ENCODE results near the gene ZCCHC18. TPM values are rescaled to one million over a fixed set of nuclear protein-coding genes. Genes with fewer than 3 reads are reported as not detected.

Gene ZCCHC18
- total and polyA plus RNA-seq, 9 of the 15 experiments (the other 6 are each of a cell fraction or from before 2014, with no cell fraction given) = not detected

DNA sequence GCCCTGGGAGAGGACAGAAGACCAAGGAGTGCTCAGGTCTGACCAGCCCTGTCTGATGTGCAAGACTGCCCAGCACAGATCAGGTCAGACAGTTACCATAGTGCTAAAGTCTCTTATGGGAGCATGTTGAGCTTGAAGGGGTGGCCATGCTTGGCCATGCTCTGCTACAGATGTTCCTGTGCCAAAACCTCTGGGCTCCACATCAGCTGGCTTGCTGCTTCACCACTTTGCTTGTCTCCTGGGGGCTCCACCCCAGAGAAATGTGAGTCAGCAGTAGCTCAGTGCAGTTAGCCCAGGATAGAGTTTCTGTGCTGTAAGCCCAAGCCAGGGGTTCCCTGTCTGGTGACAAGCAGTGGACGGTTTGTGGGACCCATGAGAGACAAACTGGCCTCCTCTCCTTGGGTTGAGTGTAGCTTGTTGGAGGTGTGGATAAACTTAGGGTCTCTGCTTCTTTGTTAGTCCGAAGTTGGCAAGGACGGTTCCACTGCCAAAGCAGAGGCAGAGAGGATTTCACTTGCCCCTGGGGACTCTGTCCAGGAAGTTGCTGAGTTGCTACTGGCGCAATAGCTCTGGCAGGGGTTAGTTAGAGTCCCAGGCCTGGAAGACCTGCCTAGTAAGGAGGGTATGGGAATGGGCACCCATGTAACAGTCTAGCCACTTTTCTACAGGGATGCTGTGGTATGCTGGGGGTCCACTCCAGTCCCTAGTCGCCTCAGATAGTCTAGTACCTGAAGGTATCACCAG is 27.6 kb upstream of the ZCCHC18 start:
- Histone ChIP-seq H3K4me1 (replicated peaks in 1 of 2; ENCODE audit: control insufficient read depth in 2 of 2, insufficient read depth in 2 of 2, low read length in 2 of 2) (no peaks in the 10 kb centered on the region), H3K36me3 (ENCODE audit: control insufficient read depth, insufficient read depth, low read length) (no peaks in the 10 kb centered on the region), H3K9me3 (replicated peaks; ENCODE audit: control insufficient read depth, insufficient read depth, low read depth, low read length) (no peaks in the 10 kb centered on the region), H3K4me3 (no peak overlapping the region), H3K79me2 (ENCODE audit: control insufficient read depth, insufficient read depth, low read length) (no peaks in the 10 kb centered on the region), H3K27me3 (ENCODE audit: control insufficient read depth in 2 of 2, insufficient read depth in 2 of 2, low read length in 2 of 2) (no peaks in the 10 kb centered on the region), H3K27ac (ENCODE audit: extremely low read depth, low read depth, low read length) (no peak overlapping the region), H3K4me2 (ENCODE audit: insufficient read depth, low read length) (no peak overlapping the region), H4K20me1 (replicated peaks; ENCODE audit: control insufficient read depth, insufficient read depth, low read length) (no peaks in the 10 kb centered on the region), H3K9ac (ENCODE audit: insufficient read depth in 1 of 2, low read depth in 2 of 2, low read length in 2 of 2) (no peak overlapping the region), H2AFZ (ENCODE audit: low read depth, low read length) (no peak overlapping the region), H3K9me1 (ENCODE audit: control insufficient read depth, insufficient read depth, low read length) (no peaks in the 10 kb centered on the region)
- in situ Hi-C loops (cut with MboI) (no loop called here), intact Hi-C loops (cut with micrococcal nuclease) (no loop called here)
- ChIA-PET CTCF (ENCODE audit: low intra/inter-chr PET ratio) (no interaction called here), POLR2A (no interaction called here)
- DNase-seq (ENCODE audit: extremely low read depth in 1 of 4, low spot score in 3 of 4) = no peak
- TF ChIP-seq, protein P1, sequence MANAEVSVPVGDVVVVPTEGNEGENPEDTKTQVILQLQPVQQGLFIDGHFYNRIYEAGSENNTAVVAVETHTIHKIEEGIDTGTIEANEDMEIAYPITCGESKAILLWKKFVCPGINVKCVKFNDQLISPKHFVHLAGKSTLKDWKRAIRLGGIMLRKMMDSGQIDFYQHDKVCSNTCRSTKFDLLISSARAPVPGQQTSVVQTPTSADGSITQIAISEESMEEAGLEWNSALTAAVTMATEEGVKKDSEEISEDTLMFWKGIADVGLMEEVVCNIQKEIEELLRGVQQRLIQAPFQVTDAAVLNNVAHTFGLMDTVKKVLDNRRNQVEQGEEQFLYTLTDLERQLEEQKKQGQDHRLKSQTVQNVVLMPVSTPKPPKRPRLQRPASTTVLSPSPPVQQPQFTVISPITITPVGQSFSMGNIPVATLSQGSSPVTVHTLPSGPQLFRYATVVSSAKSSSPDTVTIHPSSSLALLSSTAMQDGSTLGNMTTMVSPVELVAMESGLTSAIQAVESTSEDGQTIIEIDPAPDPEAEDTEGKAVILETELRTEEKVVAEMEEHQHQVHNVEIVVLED (CRISPR knock-in tag; IDR thresholded peaks at IDR 0.05) = no peak
- TF ChIP-seq PHF21A (IDR thresholded peaks at IDR 0.05; ENCODE audit: borderline replicate concordance, low read depth) = no peak
- TF ChIP-seq ZNF217 (CRISPR knock-in tag; IDR thresholded peaks at IDR 0.05) = no peak
- no peak for TF ChIP-seq SUPT5H (IDR thresholded peaks at IDR 0.05)
- no peak for TF ChIP-seq C11orf30 (IDR thresholded peaks at IDR 0.05; ENCODE audit: low read depth)
- no peak for TF ChIP-seq ZNF551 (CRISPR knock-in tag; IDR thresholded peaks at IDR 0.05)
- TF ChIP-seq TRIM28 (IDR thresholded peaks at IDR 0.05) = no peak
- TF ChIP-seq NCOA6 (IDR thresholded peaks at IDR 0.05) = no peak
- TF ChIP-seq, protein P2, sequence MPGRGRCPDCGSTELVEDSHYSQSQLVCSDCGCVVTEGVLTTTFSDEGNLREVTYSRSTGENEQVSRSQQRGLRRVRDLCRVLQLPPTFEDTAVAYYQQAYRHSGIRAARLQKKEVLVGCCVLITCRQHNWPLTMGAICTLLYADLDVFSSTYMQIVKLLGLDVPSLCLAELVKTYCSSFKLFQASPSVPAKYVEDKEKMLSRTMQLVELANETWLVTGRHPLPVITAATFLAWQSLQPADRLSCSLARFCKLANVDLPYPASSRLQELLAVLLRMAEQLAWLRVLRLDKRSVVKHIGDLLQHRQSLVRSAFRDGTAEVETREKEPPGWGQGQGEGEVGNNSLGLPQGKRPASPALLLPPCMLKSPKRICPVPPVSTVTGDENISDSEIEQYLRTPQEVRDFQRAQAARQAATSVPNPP (IDR thresholded peaks at IDR 0.05; ENCODE audit: borderline replicate concordance, insufficient read depth, insufficient read length) = no peak
- no peak for TF ChIP-seq SMARCB1 (IDR thresholded peaks at IDR 0.05; ENCODE audit: insufficient read length, low read depth)
- TF ChIP-seq ZNF239 (CRISPR knock-in tag; IDR thresholded peaks at IDR 0.05) = no peak
- TF ChIP-seq, protein P3, sequence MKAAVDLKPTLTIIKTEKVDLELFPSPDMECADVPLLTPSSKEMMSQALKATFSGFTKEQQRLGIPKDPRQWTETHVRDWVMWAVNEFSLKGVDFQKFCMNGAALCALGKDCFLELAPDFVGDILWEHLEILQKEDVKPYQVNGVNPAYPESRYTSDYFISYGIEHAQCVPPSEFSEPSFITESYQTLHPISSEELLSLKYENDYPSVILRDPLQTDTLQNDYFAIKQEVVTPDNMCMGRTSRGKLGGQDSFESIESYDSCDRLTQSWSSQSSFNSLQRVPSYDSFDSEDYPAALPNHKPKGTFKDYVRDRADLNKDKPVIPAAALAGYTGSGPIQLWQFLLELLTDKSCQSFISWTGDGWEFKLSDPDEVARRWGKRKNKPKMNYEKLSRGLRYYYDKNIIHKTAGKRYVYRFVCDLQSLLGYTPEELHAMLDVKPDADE (conservative IDR thresholded peaks at IDR 0.05; ENCODE audit: control insufficient read depth, low read depth, low read length) = no peak
- no peak for TF ChIP-seq XRCC5 (IDR thresholded peaks at IDR 0.05; ENCODE audit: low read depth, low read length)
- no peak for TF ChIP-seq NCOA1 (IDR thresholded peaks at IDR 0.05; ENCODE audit: low read depth)
- TF ChIP-seq CHD1 (IDR thresholded peaks at IDR 0.05; ENCODE audit: low read length) = no peak
- WGBS (ENCODE audit: insufficient coverage, low coverage, missing lambda C conversion rate) = 0% methylated on average over 5 of the region's 5 CpGs
- no TSS peak for BruUV-seq (replicated peaks)
- FAIRE-seq = no peak
- no peak for ATAC-seq
